HG02870 (cell line): ENCODE measurements around the gene MKRN2.

Experiments used
- ATAC-seq: cut with Tn5 transposase; IDR thresholded peaks from one replicate; pipeline ENCODE4 v1.9.1; 2021; ENCODE audit warnings: mild to moderate bottlenecking, moderate library complexity; ENCODE audit not compliant: unreplicated experiment

Gene MKRN2

DNA sequence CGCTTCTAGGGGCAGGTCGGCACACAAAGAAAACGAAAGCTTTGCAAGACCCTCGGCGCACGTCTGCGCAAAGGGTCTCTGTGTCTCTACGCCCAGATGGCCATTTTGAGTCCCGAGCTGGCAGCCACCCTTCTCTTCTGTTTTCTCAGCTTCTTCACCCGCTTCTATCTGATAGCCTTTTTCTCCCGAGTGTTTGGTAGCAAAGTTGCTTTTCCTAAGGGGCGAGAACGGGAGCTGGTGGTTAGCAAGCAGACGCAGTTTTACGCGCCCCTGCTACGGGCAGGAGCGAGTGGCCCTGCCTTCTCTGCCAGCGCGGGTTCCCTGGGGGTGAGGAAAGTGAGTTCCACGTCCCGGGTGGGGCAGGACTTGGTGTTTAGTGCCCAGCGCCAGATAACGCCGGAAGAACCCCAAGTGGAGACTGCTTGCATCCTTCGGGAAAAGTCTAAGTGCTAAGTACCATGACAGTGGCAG is 2.9 kb upstream of the MKRN2 start:
- no peak for ATAC-seq

GRCh38 chr3:12556314-12556689 is 585 bp upstream of the MKRN2 start:
- no peak for ATAC-seq

- ATAC-seq: no peak
Measured at GRCh38 chr3:12557473-12558100, 700 bp downstream of the MKRN2 start.

DNA sequence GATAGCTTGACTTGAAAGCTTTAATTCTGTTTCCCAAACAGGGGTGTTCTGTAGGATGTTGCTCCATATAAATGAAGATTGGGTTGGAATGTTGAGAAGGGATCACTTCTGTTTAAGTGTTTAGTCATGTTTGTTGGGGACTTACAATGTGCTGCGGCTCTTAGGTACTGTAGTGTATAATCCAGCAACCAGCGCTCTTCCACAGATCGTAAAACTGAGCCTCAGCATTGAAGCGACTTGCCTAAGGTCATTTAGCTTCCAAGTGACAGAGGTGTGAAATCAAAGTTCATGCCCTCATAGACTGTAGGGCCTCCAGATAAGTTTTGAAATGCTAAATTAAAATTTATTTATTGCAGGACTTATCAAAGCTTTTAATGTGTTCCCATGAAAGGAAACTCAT is 1.8 kb downstream of the MKRN2 start:
- no peak for ATAC-seq

- ATAC-seq: no peak
Measured at GRCh38 chr3:12559520-12559919, 2.6 kb downstream of the MKRN2 start.

GRCh38 chr3:12560505-12561190 is 3.8 kb downstream of the MKRN2 start:
- peak; percentile 49 for ATAC-seq

DNA sequence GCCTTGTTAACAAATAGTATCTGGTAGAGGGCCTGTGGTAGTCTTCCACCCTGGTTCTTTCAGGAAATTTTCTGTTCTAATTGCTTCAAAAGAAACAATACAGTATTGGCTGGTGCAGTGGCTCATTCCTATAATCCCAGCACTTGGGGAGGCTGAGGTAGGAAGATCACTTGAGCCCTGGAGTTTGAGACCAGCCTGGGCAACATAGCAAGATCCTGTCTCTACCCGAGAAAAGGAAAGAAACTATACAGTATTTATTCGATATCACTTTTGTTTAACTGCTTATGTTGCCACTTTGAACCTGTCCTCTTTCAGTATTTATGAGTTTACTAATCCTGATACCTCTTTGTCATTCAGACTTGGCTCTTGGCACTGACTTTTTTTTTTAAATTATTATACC is 4.5 kb downstream of the MKRN2 start:
- ATAC-seq: no peak

DNA sequence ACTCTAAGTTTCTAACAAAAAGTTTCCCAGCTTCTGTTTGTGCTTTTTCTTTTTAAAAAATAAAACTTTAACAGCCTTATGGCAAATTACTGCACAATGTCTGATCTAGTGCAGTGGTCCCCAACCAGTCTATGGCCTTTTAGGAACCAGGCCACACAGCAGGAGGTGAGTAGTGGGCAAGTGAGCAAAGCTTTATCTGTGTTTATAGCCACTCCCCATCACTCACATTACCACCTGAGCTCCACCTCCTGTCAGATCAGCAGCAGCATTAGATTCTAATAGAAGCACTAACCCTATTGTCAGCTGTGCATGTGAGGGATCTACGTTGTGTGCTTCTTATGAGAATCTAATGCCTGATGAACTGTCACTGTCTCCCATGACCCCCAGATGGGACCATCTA is 5.6 kb downstream of the MKRN2 start:
- no peak for ATAC-seq

GRCh38 chr3:12566976-12567375 is 10.1 kb downstream of the MKRN2 start:
- ATAC-seq: no peak

- no peak for ATAC-seq
Measured at GRCh38 chr3:12568747-12569146, 11.9 kb downstream of the MKRN2 start.

DNA sequence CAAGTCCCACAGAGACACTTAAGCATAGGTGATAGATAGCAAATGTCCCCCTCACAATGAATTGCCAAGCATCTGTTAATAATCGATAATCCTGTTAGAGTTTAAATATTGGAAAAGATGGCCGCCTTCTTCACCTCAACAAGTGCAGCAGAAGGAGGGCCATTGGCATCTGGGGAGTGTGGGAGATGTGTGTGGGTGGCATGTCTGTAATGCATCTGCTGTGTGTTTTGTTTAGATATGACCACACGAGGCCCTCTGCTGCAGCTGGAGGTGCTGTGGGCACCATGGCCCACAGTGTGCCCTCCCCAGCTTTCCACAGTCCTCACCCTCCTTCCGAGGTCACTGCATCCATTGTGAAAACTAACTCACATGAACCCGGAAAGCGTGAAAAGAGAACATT is 12.9 kb downstream of the MKRN2 start:
- ATAC-seq: no peak

DNA sequence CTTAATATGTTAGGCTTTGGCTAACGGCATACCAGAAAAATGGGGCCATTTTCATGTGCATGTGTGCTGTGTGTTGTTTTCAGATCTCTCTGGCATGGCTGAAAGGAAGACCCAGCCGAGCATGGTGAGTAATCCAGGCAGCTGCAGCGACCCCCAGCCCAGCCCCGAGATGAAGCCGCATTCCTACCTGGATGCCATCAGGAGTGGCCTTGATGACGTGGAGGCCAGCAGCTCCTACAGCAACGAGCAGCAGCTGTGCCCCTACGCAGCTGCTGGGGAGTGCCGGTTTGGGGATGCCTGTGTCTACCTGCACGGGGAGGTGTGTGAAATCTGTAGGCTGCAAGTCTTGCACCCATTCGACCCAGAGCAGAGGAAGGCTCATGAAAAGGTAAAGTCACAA is 15.1 kb downstream of the MKRN2 start:
- ATAC-seq: no peak

DNA sequence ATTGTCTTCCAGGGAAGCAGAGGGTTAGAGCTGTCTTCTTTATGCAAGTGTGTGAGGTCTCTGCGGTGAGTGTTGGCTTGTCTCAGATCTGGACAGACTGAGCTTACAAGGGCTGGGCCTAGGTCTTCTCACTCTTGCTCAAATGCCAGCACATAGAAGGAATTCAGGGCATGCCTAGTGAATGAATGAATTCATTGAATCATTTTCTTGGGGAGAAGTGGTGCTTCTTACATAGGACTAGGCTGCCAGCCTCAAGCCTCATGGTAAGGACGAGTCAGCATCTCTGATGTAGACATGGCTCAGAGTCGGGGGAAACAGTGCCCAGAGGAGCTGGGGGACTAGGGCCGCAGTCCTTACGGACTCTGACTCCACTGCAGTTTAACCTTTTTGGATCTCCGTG is 17.2 kb downstream of the MKRN2 start:
- ATAC-seq: no peak

DNA sequence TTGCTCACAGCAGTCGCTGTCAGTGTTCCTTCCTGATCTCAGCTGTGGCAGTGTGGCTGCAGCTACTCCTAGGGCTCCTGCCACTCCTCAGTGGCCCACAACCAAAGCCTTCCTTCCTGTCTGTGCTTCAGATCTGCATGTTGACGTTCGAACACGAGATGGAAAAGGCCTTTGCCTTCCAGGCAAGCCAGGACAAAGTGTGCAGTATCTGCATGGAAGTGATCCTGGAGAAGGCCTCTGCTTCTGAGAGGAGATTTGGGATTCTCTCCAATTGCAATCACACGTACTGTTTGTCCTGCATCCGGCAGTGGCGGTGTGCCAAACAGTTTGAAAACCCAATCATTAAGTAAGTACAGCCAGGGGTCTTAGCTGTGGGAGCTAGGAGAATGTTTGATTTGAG is 17.8 kb downstream of the MKRN2 start:
- ATAC-seq: no peak

GRCh38 chr3:12577379-12577778 is 20.5 kb downstream of the MKRN2 start:
- no peak for ATAC-seq

- ATAC-seq: no peak
Measured at GRCh38 chr3:12578742-12579141, 21.9 kb downstream of the MKRN2 start.

DNA sequence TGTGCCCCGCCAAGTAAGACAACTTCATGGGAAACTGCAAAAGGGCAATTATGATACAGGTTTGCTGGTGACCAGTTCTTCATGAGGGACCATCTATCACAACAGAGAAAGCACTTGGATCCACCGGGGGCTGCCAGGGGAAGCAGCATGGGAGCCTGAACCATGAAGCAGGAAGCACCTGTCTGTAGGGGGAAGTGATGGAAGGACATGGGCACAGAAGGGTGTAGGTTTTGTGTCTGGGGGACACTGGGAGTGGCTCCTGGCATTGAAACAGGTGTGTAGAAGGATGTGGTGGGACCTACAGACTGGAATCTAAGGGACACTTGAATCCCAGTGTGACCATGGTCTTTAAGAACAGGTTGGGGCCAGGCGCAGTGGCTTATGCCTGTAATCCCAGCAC is 22.6 kb downstream of the MKRN2 start:
- no peak for ATAC-seq

DNA sequence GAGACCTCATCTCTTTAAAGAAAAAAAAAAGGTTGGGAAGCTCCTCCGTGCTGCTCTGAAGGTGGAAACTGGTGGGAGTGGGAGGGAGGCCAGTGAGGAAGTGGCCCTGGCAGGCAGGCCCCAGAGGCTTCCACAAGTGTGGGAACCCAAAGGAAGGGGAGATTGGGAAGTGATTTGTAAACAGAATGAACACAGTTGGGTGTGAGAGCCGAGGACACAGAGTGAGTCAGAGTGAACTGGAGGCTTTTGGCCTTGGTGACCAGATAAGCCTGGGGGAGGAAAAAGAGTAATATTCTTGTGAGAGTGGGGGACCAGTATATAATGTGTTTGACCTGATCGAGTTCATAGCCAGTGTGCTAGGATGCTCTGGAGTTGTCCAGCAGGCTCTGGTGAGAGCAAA is 23.0 kb downstream of the MKRN2 start:
- ATAC-seq: no peak

- no peak for ATAC-seq
Measured at GRCh38 chr3:12582730-12583129, 25.8 kb downstream of the MKRN2 start.

GRCh38 chr3:12583280-12583679 is 26.4 kb downstream of the MKRN2 start:
- ATAC-seq: no peak

GRCh38 chr3:12584083-12584482 is 27.2 kb downstream of the MKRN2 start:
- no peak for ATAC-seq

DNA sequence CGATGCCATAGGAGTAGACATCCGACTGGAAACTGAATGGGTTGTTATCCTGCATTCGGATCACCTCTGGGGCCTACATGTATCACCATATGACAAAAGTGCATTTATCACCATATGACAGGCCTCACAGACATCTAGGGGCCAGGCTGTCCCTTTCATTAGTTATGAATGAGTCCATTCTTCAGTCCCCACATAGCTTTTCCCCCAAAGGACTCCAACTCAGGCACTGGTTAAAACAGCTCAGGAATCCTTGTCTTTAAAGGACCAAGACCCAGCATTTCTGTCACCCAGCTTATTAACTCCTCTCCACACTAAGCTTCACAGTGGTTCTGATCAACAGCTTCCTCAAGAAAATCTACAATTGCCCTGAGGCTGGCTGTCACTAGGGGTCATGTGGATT is 28.3 kb downstream of the MKRN2 start:
- no peak for ATAC-seq

GRCh38 chr3:12585970-12586369 is 29.1 kb downstream of the MKRN2 start:
- peak; percentile 56 for ATAC-seq
